GM18502 (cell line): ENCODE data around the gene RAMACL.

ENCODE experiments used
- ATAC-seq: cut with Tn5 transposase; IDR thresholded peaks from one replicate; pipeline ENCODE4 v1.9.1; 2021; ENCODE audit warnings: mild to moderate bottlenecking; ENCODE audit not compliant: unreplicated experiment, poor library complexity

Gene RAMACL

GRCh38 chr6:166618866-166619761 is 32.6 kb upstream of the RAMACL start:
- no peak for ATAC-seq

GRCh38 chr6:166618251-166618650 is 31.8 kb upstream of the RAMACL start:
- no peak for ATAC-seq

GRCh38 chr6:166617359-166617758 is 30.9 kb upstream of the RAMACL start:
- ATAC-seq, result no peak

DNA sequence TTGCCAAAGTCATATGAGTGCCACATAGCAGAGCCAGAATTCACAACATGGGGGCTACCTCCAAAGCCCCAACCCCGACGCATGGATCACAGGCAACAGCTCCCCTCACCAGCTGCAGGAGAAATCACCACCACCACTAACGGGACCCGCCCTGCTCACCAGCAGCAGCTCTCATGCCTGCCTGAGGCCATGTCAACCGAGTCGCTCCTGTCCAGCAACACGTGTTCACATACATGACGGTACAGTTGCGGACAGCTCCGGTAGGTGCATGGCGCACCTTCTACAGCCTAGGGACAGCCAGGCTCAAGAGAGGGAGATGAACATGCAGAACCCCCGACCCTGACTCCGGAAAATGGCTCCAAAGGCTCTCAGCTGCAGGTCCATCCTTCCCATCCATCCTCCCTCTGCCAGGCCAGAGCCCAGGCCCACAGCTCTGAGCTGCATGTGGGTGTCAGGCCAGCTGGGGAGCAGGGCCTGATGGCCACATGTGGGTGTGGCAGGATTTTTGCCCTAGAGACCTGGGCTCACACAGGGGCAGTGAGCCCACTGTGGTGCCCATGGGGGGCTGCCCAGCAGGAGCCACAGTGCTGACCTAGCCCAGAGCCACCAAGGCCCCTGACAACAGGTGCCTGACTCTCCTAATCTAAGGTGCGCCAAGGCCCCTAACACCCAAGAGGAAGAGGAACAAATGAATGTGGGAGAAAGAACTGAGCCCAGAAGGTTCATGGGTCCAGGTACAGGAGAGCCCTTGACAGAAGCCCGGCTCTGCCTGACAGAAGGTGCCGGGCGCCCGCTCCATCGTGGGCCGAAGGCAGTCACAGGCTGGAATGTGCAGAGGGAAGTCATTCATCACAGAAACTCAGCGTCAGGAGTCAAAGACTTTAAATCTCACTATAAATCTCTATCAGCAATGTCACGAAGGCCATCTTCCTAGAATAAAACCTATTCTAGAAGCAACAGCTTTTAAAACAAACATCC is 30.1 kb upstream of the RAMACL start:
- no peak for ATAC-seq

DNA sequence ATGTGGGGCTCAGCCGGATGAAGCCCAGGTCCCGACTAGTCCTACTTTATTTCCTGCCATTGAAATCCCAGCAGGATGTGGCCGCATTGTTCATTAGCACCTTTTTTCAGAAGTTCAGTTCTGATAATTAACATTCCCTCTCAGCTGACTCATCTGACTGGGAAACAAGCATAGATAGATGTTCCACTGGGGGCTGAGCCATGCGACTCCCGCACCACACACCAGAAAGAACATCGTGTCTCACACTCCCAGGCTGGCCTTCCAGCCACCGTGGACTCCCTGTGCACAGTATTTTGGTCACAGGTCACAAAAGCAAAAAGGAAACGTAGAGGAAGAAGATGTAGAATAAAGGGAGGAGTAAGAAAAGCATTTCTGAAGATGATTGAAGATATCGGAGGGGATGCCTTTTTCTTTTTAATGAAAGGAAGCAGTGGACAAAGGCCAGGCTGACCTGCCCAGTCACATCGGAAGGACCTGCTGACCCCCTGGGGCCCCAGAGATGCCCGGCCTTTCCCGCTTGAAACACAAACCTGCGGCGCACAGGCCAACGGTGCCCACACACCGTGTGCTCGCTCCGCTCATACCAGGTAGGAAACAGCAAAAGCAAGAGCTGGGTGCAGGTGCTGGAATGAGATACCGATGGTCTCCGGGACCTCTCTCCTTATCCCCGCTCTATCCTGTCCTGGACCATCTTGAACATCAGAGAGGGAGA is 28.7 kb upstream of the RAMACL start:
- no peak for ATAC-seq

- no peak for ATAC-seq
These were observed 28.1 kb upstream of the RAMACL start for GRCh38 chr6:166614589-166614988.

GRCh38 chr6:166614171-166614583 is 27.7 kb upstream of the RAMACL start:
- no peak for ATAC-seq

DNA sequence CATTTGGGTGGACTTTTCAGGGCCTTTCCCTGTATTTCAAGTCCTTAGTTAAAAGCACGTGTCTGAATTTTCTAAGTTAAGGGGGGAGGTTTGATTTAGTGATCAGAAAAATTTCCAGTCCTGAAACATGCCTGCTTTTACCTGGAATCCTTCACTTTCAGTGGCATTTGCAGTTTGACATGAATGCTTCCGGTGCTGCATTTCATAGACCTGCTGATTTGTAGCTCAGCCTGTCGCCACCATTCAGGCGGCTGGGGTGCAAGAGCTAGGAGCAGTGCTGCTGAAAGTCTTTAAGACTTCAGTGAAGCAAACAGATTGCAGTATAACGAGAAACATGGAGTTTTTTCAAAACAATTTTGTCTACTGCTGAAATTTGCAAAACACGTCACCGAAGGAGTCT is 26.5 kb upstream of the RAMACL start:
- no peak for ATAC-seq

DNA sequence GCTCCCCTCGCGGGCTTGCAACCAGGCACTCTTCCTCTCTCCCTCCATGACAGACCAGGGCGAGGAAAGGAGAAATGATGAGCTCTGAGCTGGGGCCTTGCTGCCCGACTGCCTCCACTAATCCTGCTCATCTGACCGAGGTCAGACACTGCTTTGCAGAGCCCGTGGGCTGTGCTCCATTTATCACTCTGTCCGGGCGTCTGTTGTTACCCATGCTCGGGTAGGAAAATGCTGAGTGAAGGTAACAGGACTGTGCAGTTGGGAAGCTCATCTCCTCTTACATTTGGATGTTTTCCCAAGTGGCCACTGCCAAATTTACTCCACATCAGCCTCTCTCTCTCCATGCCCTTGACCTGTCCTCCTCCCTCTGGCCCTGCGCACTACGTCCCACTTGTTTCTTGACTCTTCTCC is 26.0 kb upstream of the RAMACL start:
- no peak for ATAC-seq

- ATAC-seq, result no peak
These were observed 25.2 kb upstream of the RAMACL start for GRCh38 chr6:166611631-166612030.

GRCh38 chr6:166610069-166610468 is 23.6 kb upstream of the RAMACL start:
- no peak for ATAC-seq

DNA sequence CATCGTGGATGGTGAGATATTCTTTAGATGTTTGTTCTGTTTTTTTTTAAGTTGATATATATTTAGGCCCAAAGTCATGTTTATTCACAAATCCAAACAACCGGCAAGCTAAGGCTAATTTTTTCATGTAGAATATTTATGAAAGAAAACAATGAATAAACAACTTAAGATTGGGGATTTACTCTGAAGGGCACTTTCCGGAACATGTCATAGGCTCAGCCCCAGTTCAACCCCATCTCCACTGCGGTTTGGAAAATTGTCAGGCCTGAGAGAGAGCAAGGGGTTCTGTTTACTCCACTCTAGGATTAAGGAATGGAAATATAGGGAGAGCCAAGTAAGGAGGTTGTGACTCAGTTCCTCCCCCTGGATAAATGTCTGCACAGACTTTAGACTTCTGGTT is 22.3 kb upstream of the RAMACL start:
- ATAC-seq, result no peak

DNA sequence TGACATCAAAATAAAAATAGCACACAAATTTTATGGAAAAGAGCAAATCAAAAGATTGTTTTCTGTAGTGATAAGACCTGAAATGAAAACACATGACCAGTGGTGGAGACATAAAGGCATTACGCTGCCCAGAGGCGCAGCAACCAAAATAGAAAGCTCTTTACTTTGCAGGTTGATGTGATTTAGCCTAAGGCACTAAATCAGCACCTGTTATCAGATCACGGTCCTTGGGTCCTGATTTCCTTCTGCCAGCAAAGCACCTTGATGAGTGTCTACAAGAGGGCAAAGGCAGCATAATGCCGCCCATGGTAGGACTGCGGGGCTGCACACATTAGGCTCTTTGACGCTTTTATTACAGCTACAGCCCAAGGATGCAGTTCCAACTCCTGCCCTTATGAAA is 19.3 kb upstream of the RAMACL start:
- no peak for ATAC-seq

- no peak for ATAC-seq
These were observed 18.4 kb upstream of the RAMACL start for GRCh38 chr6:166604911-166605310.

GRCh38 chr6:166604328-166604727 is 17.9 kb upstream of the RAMACL start:
- ATAC-seq, result no peak

DNA sequence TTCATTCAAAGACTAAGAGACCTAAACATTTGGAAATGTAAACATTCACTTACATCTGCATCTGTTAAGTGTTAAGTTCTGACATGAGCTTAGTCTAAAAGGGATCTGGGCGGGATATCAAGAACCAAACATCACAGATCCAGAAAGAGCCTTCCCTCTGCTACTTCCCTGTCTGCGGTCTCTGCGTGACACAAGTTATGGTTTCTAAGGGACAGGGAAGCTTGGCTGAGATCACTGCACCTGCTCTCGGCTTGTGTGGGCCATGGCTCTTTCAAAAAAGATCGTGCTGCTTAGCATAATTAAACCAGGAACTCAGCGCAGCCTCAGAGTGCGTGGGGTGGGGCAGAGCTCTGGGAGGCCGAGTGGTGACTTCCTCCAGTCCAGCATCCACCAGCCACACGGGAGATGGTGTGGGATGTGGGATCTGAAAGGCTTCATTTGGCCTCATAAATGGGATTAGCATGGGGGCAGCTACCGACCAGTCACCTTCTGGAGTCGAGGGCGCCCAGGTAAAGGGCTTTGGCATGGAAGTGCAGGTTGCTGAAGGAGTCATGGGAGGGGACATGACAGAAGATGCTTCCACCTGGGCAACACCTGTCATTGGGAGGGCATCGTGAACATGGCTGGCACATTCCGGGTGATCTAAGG is 16.7 kb upstream of the RAMACL start:
- ATAC-seq, result no peak

- ATAC-seq, result no peak
These were observed 15.5 kb upstream of the RAMACL start for GRCh38 chr6:166601956-166602355.

- ATAC-seq, result no peak
These were observed 14.5 kb upstream of the RAMACL start for GRCh38 chr6:166600931-166601330.

GRCh38 chr6:166599205-166599604 is 12.7 kb upstream of the RAMACL start:
- ATAC-seq, result no peak
